Activated CD8-positive, alpha-beta memory T cell treated with anti-CD3 and anti-CD28 coated beads for 36 hours (primary cell): ENCODE results near the gene DBX1. TPM values are rescaled to one million over a fixed set of nuclear protein-coding genes. Genes with fewer than 3 reads are reported as not detected.
"Not testable (repeated sequence)": the region's sequence is repeated elsewhere in the genome, so short reads cannot be mapped to it uniquely, and the experiment has no call there.

Experiments
- CTCF ChIA-PET: fragments of 350-600 bp; sonication (Branson Sonifier 250); formaldehyde crosslinking; loops from one replicate; lab custom pipeline; 2021; ENCODE audit warnings: antibody characterized with exemption; lab: Charles Lee
- POLR2A ChIA-PET: fragments of 350-600 bp; sonication (Branson Sonifier 250); formaldehyde crosslinking; loops from one replicate; lab custom pipeline; 2021; ENCODE audit warnings: antibody characterized with exemption; lab: Charles Lee
- total RNA-seq, 2 experiments: library from RNA; stranded (reverse); gene quantifications; one replicate each; pipeline ENCODE4 v1.2.3, GENCODE V29; 2021

The DBX1 gene
- total RNA-seq, 2 experiments from 2014 or later, result not detected

GRCh38 chr11:20131788-20132666 lies 28.2 kb downstream of the DBX1 start:
- CTCF ChIA-PET, result interaction anchor here (0.6 to 2.7 kb wide), 10 partner anchors 9 to 1393 kb away, joined by 3 to 18 read pairs (median 3); no protein-coding TSS in a partner anchor

GRCh38 chr11:20129665-20130064 lies 30.6 kb downstream of the DBX1 start:
- ChIA-PET CTCF (interaction anchor here (2.0 to 2.8 kb wide), 3 partner anchors 8 to 480 kb away, joined by 5 to 35 read pairs (median 10); no protein-coding TSS in a partner anchor), POLR2A (no interaction called here)

More at GRCh38 chr11:20131788-20132666, 28.2 kb downstream of the DBX1 start:
- POLR2A ChIA-PET, result no interaction called here

GRCh38 chr11:20128528-20128825 lies 31.8 kb downstream of the DBX1 start:
- CTCF ChIA-PET, result interaction anchor here (0.7 to 2.8 kb wide), 15 partner anchors 9 to 481 kb away, joined by 3 to 35 read pairs (median 4); no protein-coding TSS in a partner anchor
- POLR2A ChIA-PET, result not testable (repeated sequence)

- CTCF ChIA-PET, result interaction anchor here (0.7 to 2.8 kb wide), 16 partner anchors 9 to 482 kb away, joined by 3 to 35 read pairs (median 4); no protein-coding TSS in a partner anchor
Measured at GRCh38 chr11:20127671-20128527, 32.4 kb downstream of the DBX1 start.

GRCh38 chr11:20126724-20127123 lies 33.6 kb downstream of the DBX1 start:
- ChIA-PET CTCF (interaction anchor here (2.8 kb wide), 1 partner anchor 11 kb away, joined by 10 read pairs; no protein-coding TSS in a partner anchor), POLR2A (no interaction called here)

More at GRCh38 chr11:20127671-20128527, 32.4 kb downstream of the DBX1 start:
- POLR2A ChIA-PET, result no interaction called here

GRCh38 chr11:20125927-20126326 lies 34.3 kb downstream of the DBX1 start:
- POLR2A ChIA-PET, result no interaction called here
- CTCF ChIA-PET, result no interaction called here

- ChIA-PET CTCF (no interaction called here), POLR2A (no interaction called here)
Measured at GRCh38 chr11:20122131-20122530, 38.1 kb downstream of the DBX1 start.

GRCh38 chr11:20120134-20120925 lies 39.9 kb downstream of the DBX1 start:
- ChIA-PET POLR2A (no interaction called here), CTCF (no interaction called here)

GRCh38 chr11:20119315-20119714 lies 41.0 kb downstream of the DBX1 start:
- ChIA-PET CTCF (interaction anchor here (1.6 kb wide), 1 partner anchor 9 kb away, joined by 7 read pairs; no protein-coding TSS in a partner anchor), POLR2A (no interaction called here)

- POLR2A ChIA-PET, result no interaction called here
- CTCF ChIA-PET, result interaction anchor here (1.6 kb wide), 1 partner anchor 10 kb away, joined by 7 read pairs; no protein-coding TSS in a partner anchor
Measured at GRCh38 chr11:20118209-20118608, 42.1 kb downstream of the DBX1 start.

- CTCF ChIA-PET, result interaction anchor here (0.6 kb wide), 1 partner anchor 296 kb away, joined by 3 read pairs; no protein-coding TSS in a partner anchor
- POLR2A ChIA-PET, result no interaction called here
Measured at GRCh38 chr11:20117291-20117690, 43.0 kb downstream of the DBX1 start.

GRCh38 chr11:20116825-20117224 lies 43.5 kb downstream of the DBX1 start:
- ChIA-PET POLR2A (no interaction called here), CTCF (interaction anchor here (0.6 kb wide), 1 partner anchor 296 kb away, joined by 3 read pairs; no protein-coding TSS in a partner anchor)

- CTCF ChIA-PET, result no interaction called here
- POLR2A ChIA-PET, result no interaction called here
Measured at GRCh38 chr11:20114588-20114987, 45.7 kb downstream of the DBX1 start.

GRCh38 chr11:20113149-20113438 lies 47.2 kb downstream of the DBX1 start:
- ChIA-PET POLR2A (no interaction called here), CTCF (interaction anchor here (0.6 to 1.4 kb wide), 3 partner anchors 23 to 207 kb away, joined by 3 to 5 read pairs (median 3); no protein-coding TSS in a partner anchor)

- CTCF ChIA-PET, result interaction anchor here (0.6 to 1.5 kb wide), 5 partner anchors 15 to 207 kb away, joined by 3 to 5 read pairs (median 3); no protein-coding TSS in a partner anchor
- POLR2A ChIA-PET, result no interaction called here
Measured at GRCh38 chr11:20112291-20113148, 47.8 kb downstream of the DBX1 start.

GRCh38 chr11:20111871-20112270 lies 48.4 kb downstream of the DBX1 start:
- ChIA-PET POLR2A (no interaction called here), CTCF (interaction anchor here (0.9 to 1.5 kb wide), 4 partner anchors 16 to 162 kb away, joined by 3 to 5 read pairs (median 3); no protein-coding TSS in a partner anchor)

GRCh38 chr11:20110908-20111669 lies 49.2 kb downstream of the DBX1 start:
- ChIA-PET CTCF (interaction anchor here (0.9 to 1.5 kb wide), 2 partner anchors 17 to 20 kb away, joined by 3 read pairs; no protein-coding TSS in a partner anchor), POLR2A (no interaction called here)
